Activated naive CD8-positive, alpha-beta T cell treated with anti-CD3 and anti-CD28 coated beads, Interleukin-2, amount 50 U/mL, for 24 hours (primary cell): ENCODE data around the gene SCLY.

Experiments
- ATAC-seq: fragments of 150-1000 bp; cut with Tn5 transposase; one replicate; pipeline ENCODE4 v1.10.0; 2021
- DNase-seq: peaks from one replicate; pipeline ENCODE4 v3.0.0; 2021
- H3K27ac Mint-ChIP-seq: one replicate; pipeline ENCODE4 v1.8.0; 2021; ENCODE audit warnings: mild to moderate bottlenecking, mixed read lengths
- H3K27me3 Mint-ChIP-seq: one replicate; pipeline ENCODE4 v1.8.0; 2021; ENCODE audit warnings: mixed read lengths
- H3K36me3 Mint-ChIP-seq: one replicate; pipeline ENCODE4 v1.8.0; 2021; ENCODE audit warnings: low read depth, mixed read lengths
- H3K4me1 Mint-ChIP-seq: one replicate; pipeline ENCODE4 v1.8.0; 2021; ENCODE audit warnings: mixed read lengths
- H3K4me3 Mint-ChIP-seq: one replicate; pipeline ENCODE4 v1.8.0; 2021; ENCODE audit warnings: mild to moderate bottlenecking, moderate library complexity, mixed read lengths
- H3K9me3 Mint-ChIP-seq: one replicate; pipeline ENCODE4 v1.8.0; 2021; ENCODE audit warnings: mixed read lengths

Gene SCLY

DNA sequence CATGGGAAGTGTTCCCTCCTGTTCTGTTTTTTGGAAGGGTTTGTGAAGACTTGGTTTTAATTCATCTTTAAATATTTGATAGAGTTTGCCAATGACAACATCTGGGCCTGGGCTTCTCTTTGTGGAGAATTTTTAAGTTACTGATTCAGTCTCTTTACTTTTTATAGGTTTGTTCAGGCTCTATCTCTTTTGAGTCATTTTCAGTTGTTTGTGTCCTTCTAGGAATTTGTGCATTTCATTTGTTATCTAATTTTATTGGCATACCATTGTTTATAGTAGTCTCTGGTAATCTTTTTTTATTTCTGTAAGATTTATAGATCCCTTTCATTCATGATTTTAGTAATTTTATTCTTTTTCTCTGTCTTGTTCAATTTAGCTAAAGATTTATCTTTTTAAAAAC lies 14.6 kb downstream of the SCLY start:
- H3K9me3 Mint-ChIP-seq: peaks cover 6% of the 10 kb centered on the region
- H3K27ac Mint-ChIP-seq: no peak overlapping the region
- H3K4me3 Mint-ChIP-seq: no peak overlapping the region
- H3K27me3 Mint-ChIP-seq: no peaks in the 10 kb centered on the region
- peaks cover 24% of the 10 kb centered on the region for H3K4me1 Mint-ChIP-seq
- no peak for ATAC-seq
- H3K36me3 Mint-ChIP-seq: peaks cover 91% of the 10 kb centered on the region
- DNase-seq: no peak

- peaks cover 20% of the 10 kb centered on the region for H3K4me1 Mint-ChIP-seq
- H3K27ac Mint-ChIP-seq: no peak overlapping the region
- DNase-seq (no peak), ATAC-seq (no peak)
- no peaks in the 10 kb centered on the region for H3K27me3 Mint-ChIP-seq
- no peak overlapping the region for H3K4me3 Mint-ChIP-seq
- H3K36me3 Mint-ChIP-seq: peaks cover 92% of the 10 kb centered on the region
- peaks cover 6% of the 10 kb centered on the region for H3K9me3 Mint-ChIP-seq
These were observed 16.5 kb downstream of the SCLY start for GRCh38 chr2:238077292-238077691.

DNA sequence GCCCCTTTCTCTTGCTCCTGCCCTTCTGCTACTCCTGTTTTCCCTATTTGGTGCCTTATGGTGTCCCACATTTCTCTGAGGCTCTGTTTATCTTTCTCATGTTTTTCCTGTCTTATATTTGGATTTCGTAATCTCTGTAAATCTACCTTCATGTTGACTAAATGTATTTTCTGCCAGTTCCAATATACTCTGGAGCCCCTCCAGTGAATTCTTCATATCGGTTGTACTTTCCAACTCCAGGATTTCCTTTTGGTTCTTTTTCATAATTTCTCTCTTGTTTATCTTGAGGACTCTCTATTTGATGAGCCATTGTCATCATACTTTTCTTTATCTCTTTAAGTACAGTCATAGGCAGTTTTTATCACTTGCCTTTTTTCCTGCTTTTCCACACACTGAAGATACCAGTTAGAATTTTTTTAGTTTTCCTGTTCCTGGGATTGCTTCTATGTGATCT lies 19.1 kb downstream of the SCLY start:
- H3K27ac Mint-ChIP-seq: no peak overlapping the region
- peaks cover 88% of the 10 kb centered on the region for H3K36me3 Mint-ChIP-seq
- no peak overlapping the region for H3K4me3 Mint-ChIP-seq
- no peaks in the 10 kb centered on the region for H3K27me3 Mint-ChIP-seq
- DNase-seq: no peak
- ATAC-seq: no peak
- peaks cover 16% of the 10 kb centered on the region for H3K4me1 Mint-ChIP-seq
- H3K9me3 Mint-ChIP-seq: no peaks in the 10 kb centered on the region

GRCh38 chr2:238080518-238080917 lies 19.7 kb downstream of the SCLY start:
- Mint-ChIP-seq H3K36me3 (peaks cover 88% of the 10 kb centered on the region), H3K4me3 (no peak overlapping the region), H3K27me3 (no peaks in the 10 kb centered on the region), H3K4me1 (peaks cover 13% of the 10 kb centered on the region), H3K27ac (no peak overlapping the region), H3K9me3 (no peaks in the 10 kb centered on the region)
- DNase-seq: no peak
- no peak for ATAC-seq

DNA sequence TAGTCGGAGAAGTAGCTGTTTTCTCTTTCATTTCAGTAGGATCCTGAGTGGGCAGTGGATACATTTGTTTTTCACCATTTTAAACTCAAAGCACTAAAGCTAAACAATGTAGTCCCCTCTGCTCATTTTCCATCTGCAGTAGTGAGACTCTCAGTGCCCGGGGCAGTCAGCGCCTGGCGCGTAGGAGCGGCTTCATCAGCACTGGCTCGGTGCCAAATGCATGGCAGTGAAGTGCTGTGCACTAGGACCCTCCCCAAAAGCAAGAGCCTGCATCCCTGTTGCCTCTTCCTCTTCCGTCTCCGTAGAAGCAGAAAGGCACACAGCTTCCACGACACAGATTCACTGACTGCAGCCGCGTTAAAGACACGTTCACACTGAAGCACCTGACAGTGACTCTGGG lies 20.3 kb downstream of the SCLY start:
- H3K4me3 Mint-ChIP-seq: no peak overlapping the region
- H3K27me3 Mint-ChIP-seq: no peaks in the 10 kb centered on the region
- ATAC-seq (no peak), DNase-seq (no peak)
- no peak overlapping the region for H3K27ac Mint-ChIP-seq
- no peaks in the 10 kb centered on the region for H3K9me3 Mint-ChIP-seq
- peaks cover 88% of the 10 kb centered on the region for H3K36me3 Mint-ChIP-seq
- H3K4me1 Mint-ChIP-seq: peaks cover 13% of the 10 kb centered on the region

GRCh38 chr2:238081561-238081960 lies 20.8 kb downstream of the SCLY start:
- ATAC-seq: no peak
- no peak overlapping the region for H3K27ac Mint-ChIP-seq
- H3K36me3 Mint-ChIP-seq: peaks cover 87% of the 10 kb centered on the region
- H3K27me3 Mint-ChIP-seq: no peaks in the 10 kb centered on the region
- no peak overlapping the region for H3K4me3 Mint-ChIP-seq
- DNase-seq: no peak
- peaks cover 10% of the 10 kb centered on the region for H3K4me1 Mint-ChIP-seq
- no peaks in the 10 kb centered on the region for H3K9me3 Mint-ChIP-seq

- H3K27me3 Mint-ChIP-seq: no peaks in the 10 kb centered on the region
- H3K4me1 Mint-ChIP-seq: peaks cover 5% of the 10 kb centered on the region
- no peak for DNase-seq
- no peaks in the 10 kb centered on the region for H3K9me3 Mint-ChIP-seq
- H3K36me3 Mint-ChIP-seq: peaks cover 84% of the 10 kb centered on the region
- no peak for ATAC-seq
- H3K4me3 Mint-ChIP-seq: no peak overlapping the region
- no peak overlapping the region for H3K27ac Mint-ChIP-seq
These were observed 21.4 kb downstream of the SCLY start for GRCh38 chr2:238082151-238082550.

- H3K27ac Mint-ChIP-seq: no peak overlapping the region
- H3K4me3 Mint-ChIP-seq: no peak overlapping the region
- peaks cover 83% of the 10 kb centered on the region for H3K36me3 Mint-ChIP-seq
- ATAC-seq: no peak
- no peaks in the 10 kb centered on the region for H3K4me1 Mint-ChIP-seq
- DNase-seq: no peak
- no peaks in the 10 kb centered on the region for H3K9me3 Mint-ChIP-seq
- H3K27me3 Mint-ChIP-seq: no peaks in the 10 kb centered on the region
These were observed 22.0 kb downstream of the SCLY start for GRCh38 chr2:238082827-238083226.

GRCh38 chr2:238083919-238084318 lies 23.1 kb downstream of the SCLY start:
- H3K4me1 Mint-ChIP-seq: no peaks in the 10 kb centered on the region
- no peaks in the 10 kb centered on the region for H3K9me3 Mint-ChIP-seq
- no peak for ATAC-seq
- peaks cover 77% of the 10 kb centered on the region for H3K36me3 Mint-ChIP-seq
- H3K27ac Mint-ChIP-seq: no peak overlapping the region
- no peaks in the 10 kb centered on the region for H3K27me3 Mint-ChIP-seq
- no peak for DNase-seq
- no peak overlapping the region for H3K4me3 Mint-ChIP-seq

- DNase-seq (no peak), ATAC-seq (no peak)
- Mint-ChIP-seq H3K36me3 (peaks cover 75% of the 10 kb centered on the region), H3K27ac (no peak overlapping the region), H3K27me3 (no peaks in the 10 kb centered on the region), H3K4me3 (no peak overlapping the region), H3K9me3 (no peaks in the 10 kb centered on the region), H3K4me1 (no peaks in the 10 kb centered on the region)
These were observed 24.0 kb downstream of the SCLY start for GRCh38 chr2:238084761-238085160.

DNA sequence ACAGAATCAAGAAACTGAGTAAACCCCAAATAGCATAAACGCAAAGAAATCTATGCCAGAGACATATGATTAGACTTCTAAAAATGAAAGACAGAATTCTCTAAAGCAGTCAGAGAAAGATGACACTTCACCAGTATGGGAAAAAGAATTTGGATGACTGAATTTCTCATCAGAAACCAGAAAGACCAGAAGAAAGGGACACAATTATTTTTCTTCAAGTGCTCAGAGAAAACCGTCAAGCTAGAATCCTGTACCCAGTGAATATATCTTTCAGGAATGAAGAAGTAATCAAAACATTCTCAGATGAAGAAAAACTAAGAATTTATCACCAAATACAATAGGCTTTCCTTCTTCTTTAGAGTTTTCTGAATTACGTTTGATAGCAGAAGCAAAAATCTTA lies 25.1 kb downstream of the SCLY start:
- no peak overlapping the region for H3K27ac Mint-ChIP-seq
- no peak for ATAC-seq
- no peaks in the 10 kb centered on the region for H3K27me3 Mint-ChIP-seq
- peaks cover 70% of the 10 kb centered on the region for H3K36me3 Mint-ChIP-seq
- H3K4me1 Mint-ChIP-seq: no peaks in the 10 kb centered on the region
- no peaks in the 10 kb centered on the region for H3K9me3 Mint-ChIP-seq
- no peak overlapping the region for H3K4me3 Mint-ChIP-seq
- no peak for DNase-seq

GRCh38 chr2:238087211-238087610 lies 26.4 kb downstream of the SCLY start:
- Mint-ChIP-seq H3K36me3 (peaks cover 63% of the 10 kb centered on the region), H3K9me3 (no peaks in the 10 kb centered on the region), H3K27me3 (no peaks in the 10 kb centered on the region), H3K4me1 (no peaks in the 10 kb centered on the region), H3K27ac (no peak overlapping the region), H3K4me3 (no peak overlapping the region)
- no peak for ATAC-seq
- no peak for DNase-seq

DNA sequence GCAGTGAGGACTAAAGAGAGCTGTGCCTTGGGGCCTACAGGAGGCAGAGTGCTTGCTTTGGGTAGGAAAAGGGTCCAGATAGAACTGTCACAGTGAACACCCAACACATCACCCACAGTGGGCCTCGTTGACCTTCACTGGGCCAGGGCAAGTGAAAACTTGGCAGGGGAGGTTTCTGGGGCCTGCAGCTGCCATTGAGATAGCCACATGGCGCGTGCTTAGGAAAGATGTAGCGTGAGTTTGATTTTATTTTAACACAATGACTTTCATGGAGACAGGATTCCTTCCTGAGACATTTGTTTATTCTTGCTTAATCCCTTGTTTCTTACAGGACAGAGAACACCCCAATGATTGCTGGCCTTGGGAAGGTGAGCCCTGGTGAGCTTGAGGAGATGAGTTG lies 30.1 kb downstream of the SCLY start:
- peaks cover 40% of the 10 kb centered on the region for H3K36me3 Mint-ChIP-seq
- ATAC-seq: no peak
- H3K4me3 Mint-ChIP-seq: no peak overlapping the region
- H3K27me3 Mint-ChIP-seq: no peaks in the 10 kb centered on the region
- H3K9me3 Mint-ChIP-seq: no peaks in the 10 kb centered on the region
- H3K27ac Mint-ChIP-seq: no peak overlapping the region
- H3K4me1 Mint-ChIP-seq: no peaks in the 10 kb centered on the region
- DNase-seq: no peak

DNA sequence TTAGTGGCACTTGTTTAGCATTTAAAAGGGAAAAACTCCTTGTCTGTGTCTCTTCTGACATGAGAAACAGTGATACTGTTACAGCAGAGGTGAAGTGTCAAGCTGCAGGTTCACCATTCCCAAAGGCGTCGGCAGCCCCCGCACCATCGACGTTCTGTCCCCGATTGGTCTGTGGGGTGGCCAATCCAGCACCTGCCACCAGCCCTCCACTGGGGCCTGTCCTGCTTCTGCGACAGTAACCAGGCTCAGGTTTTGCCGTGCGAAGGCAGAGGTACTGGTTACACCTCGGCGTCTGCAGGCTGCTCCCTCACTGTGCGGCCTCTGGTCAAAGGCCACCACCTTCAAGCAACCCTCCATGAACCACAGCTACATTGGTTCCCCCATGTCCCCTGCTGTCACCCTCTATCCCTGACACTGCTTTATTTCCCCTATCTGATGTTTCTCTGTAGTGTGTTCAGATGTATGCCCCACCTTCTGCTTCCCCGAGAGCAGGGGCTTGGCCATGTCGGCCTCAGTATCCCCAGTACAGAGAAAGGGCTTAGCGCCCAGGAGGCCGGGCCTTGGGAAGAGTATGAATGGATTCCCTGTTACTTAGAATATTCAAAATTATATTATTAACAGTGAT lies 30.7 kb downstream of the SCLY start:
- Mint-ChIP-seq H3K9me3 (no peaks in the 10 kb centered on the region), H3K27ac (no peak overlapping the region), H3K4me3 (no peak overlapping the region), H3K36me3 (peaks cover 38% of the 10 kb centered on the region), H3K4me1 (no peaks in the 10 kb centered on the region), H3K27me3 (no peaks in the 10 kb centered on the region)
- ATAC-seq (no peak), DNase-seq (no peak)

GRCh38 chr2:238092486-238093035 lies 31.8 kb downstream of the SCLY start:
- ATAC-seq (no peak), DNase-seq (no peak)
- H3K9me3 Mint-ChIP-seq: no peaks in the 10 kb centered on the region
- H3K4me3 Mint-ChIP-seq: no peak overlapping the region
- H3K36me3 Mint-ChIP-seq: peaks cover 35% of the 10 kb centered on the region
- no peaks in the 10 kb centered on the region for H3K27me3 Mint-ChIP-seq
- no peaks in the 10 kb centered on the region for H3K4me1 Mint-ChIP-seq
- H3K27ac Mint-ChIP-seq: peak overlapping the region; percentile 7
